Ureter (tissue), 1 donor: ENCODE data around the gene MBOAT7. TPM values are rescaled to one million over a fixed set of nuclear protein-coding genes. Genes with fewer than 3 reads are reported as not detected.
"Not testable (repeated sequence)": the region's sequence is repeated elsewhere in the genome, so short reads cannot be mapped to it uniquely, and the experiment has no call there.

ENCODE experiments used
- DNase-seq: peaks from one replicate; pipeline ENCODE4 v3.0.0-alpha.2; 2020; ENCODE audit warnings: low spot score
- total RNA-seq: library from RNA; stranded (reverse); gene quantifications from one replicate; pipeline ENCODE4 v1.2.4, GENCODE V29; 2023
- donor health status: DM: yes; HTN: yes; CAD: no.

Gene MBOAT7
- total RNA-seq, 1 donor from 2014 or later: 175 TPM

- DNase-seq: no peak
Observed at GRCh38 chr19:54209058-54209810, 19.9 kb upstream of the MBOAT7 start.

- DNase-seq: no peak
Observed at GRCh38 chr19:54208784-54209057, 19.3 kb upstream of the MBOAT7 start.

GRCh38 chr19:54207983-54208783, 18.8 kb upstream of the MBOAT7 start:
- peak; percentile 63 for DNase-seq

- no peak for DNase-seq
Observed at GRCh38 chr19:54207676-54207982, 18.2 kb upstream of the MBOAT7 start.

GRCh38 chr19:54207193-54207592, 17.8 kb upstream of the MBOAT7 start:
- not testable (repeated sequence) for DNase-seq

- DNase-seq: no peak
Observed at GRCh38 chr19:54206831-54207177, 17.4 kb upstream of the MBOAT7 start.

- no peak for DNase-seq
Observed at GRCh38 chr19:54206030-54206830, 16.9 kb upstream of the MBOAT7 start.

GRCh38 chr19:54204767-54205468, 15.5 kb upstream of the MBOAT7 start:
- DNase-seq: no peak

- no peak for DNase-seq
Observed at GRCh38 chr19:54203151-54203611, 13.8 kb upstream of the MBOAT7 start.

- no peak for DNase-seq
Observed at GRCh38 chr19:54201980-54202379, 12.6 kb upstream of the MBOAT7 start.

- no peak for DNase-seq
Observed at GRCh38 chr19:54201172-54201701, 11.9 kb upstream of the MBOAT7 start.

- DNase-seq: no peak
Observed at GRCh38 chr19:54199401-54199800, 10.0 kb upstream of the MBOAT7 start.

- no peak for DNase-seq
Observed at GRCh38 chr19:54197121-54197520, 7.7 kb upstream of the MBOAT7 start.

GRCh38 chr19:54196536-54196935, 7.2 kb upstream of the MBOAT7 start:
- no peak for DNase-seq

- DNase-seq: not testable (repeated sequence)
Observed at GRCh38 chr19:54194463-54194862, 5.1 kb upstream of the MBOAT7 start.

- DNase-seq: no peak
Observed at GRCh38 chr19:54193011-54193410, 3.6 kb upstream of the MBOAT7 start.

GRCh38 chr19:54191811-54192453, 2.6 kb upstream of the MBOAT7 start:
- DNase-seq: no peak

GRCh38 chr19:54191011-54191810, 1.8 kb upstream of the MBOAT7 start, which contains the start of gene TSEN34:
Gene TSEN34 (plus strand): TSS chr19:54191308. CDS start chr19:54191365, 57 bp downstream.
- DNase-seq: no peak

GRCh38 chr19:54190503-54191010, 1.2 kb upstream of the MBOAT7 start:
- DNase-seq: peak; percentile 100
